Activated CD8-positive, alpha-beta memory T cell treated with anti-CD3 and anti-CD28 coated beads, Interleukin-2, amount 50 U/mL, for 24 hours (primary cell): Measurements from ENCODE around the gene CRYZ.

Source experiments
- DNase-seq: peaks from one replicate; pipeline ENCODE4 v3.0.0-alpha.2; 2020; ENCODE audit errors: extremely low read depth

The CRYZ gene

DNA sequence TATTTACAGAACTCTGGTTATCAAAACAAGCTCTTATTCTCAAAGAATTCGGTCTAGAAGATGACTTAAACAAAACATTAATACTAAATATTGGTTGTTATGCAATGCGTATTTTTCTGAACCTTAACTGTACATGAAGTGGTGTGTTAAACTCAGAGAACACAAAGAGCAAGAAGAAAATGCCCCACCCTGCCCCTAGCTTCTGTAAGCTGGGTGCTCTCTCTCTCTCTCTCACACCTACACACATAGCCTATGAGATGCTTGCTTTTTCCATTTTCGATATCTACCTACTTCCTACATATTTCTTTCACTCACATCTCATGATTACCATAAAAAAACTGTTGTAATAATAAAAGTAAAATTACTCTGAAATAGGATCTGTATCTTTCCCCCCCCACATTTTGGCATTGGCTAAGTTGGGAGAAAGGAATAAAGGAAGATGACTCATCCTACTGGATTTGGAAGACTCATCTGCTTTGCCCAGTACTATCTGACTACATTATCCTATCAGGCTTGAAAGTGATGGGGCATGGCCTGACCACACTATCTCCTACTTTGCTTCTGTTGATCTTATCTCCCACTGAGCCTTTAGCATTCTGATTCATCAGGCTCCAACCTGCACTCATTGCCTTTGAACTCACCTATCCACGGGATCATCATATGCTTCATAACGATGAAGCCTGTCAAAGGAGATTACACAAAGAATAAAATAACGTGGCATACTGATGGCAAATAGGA is 2.9 kb downstream of the CRYZ start:
- DNase-seq: no peak

DNA sequence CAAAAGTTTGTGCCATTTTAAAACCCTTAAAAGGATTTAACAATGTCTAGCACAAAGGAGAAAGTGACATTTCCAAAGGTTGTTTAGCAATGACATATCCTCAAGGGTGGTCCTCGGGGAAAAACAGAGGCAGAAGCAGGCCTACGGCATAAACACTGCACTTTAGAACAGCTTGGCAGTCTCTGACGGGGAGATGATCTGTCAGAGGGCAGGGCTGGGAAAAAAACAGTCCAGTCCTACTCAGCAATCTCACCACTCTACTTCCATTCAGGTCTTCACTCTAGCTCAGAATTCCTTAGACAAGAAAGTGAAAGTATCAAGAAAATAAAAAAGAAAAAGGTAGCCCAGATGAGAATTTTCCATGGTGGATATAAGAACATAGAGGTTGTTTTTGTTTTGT is 4.1 kb downstream of the CRYZ start:
- DNase-seq: no peak

DNA sequence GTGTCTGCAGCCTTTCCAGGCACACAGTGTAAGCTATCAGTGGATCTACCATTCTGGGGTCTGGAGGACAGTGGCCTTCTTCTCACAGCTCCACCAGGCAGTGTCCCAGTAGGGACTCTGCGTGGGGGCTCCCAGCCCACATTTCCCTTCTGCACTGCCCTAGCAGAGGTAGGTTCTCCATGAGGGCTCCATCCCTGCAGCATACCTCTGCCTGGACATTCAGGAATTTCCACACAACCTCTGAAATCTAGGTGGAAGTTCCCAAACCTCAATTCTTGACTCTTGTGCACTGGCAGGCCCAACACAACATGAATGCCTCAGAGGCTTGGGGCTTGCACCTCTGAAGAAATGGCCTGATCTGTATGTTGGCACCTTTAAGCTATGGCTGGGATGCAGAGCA is 6.8 kb downstream of the CRYZ start:
- DNase-seq: no peak

DNA sequence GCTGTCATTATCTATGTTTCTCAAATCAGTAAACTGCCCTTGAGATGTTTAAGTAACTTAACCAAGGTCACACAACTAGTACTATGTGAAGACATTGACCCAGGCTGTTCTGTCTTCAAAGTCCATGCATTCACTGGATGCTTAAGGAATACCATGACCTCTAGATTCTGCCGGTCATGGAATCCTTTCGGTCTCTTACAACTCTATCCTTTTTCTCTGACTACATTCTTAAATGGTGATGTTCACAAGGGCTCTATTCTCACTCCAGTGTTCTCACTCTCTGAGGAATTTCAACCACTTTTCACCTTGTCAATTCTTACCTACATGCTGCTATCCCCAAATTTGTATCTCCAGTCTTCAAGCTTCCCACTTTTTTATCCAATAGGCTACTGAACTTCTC is 15.2 kb downstream of the CRYZ start:
- no peak for DNase-seq

DNA sequence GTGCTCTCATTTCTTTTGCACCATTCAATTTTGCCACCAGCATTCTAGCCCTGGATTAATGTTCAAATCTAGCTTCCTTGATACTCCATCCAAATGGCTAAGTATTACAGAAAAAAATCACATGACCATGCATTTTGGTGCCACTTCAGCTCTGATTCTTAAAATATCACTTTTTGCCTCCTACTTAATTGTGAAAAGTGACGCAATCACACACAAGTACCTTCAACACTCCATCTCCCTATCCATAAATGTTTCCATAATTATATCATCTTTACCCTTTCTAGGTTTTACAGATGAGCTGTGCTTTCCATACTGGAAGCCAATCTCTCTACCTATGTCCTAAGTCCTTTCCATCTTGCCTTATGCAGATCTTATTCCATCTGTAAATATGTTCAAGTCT is 16.0 kb downstream of the CRYZ start:
- DNase-seq: no peak

DNA sequence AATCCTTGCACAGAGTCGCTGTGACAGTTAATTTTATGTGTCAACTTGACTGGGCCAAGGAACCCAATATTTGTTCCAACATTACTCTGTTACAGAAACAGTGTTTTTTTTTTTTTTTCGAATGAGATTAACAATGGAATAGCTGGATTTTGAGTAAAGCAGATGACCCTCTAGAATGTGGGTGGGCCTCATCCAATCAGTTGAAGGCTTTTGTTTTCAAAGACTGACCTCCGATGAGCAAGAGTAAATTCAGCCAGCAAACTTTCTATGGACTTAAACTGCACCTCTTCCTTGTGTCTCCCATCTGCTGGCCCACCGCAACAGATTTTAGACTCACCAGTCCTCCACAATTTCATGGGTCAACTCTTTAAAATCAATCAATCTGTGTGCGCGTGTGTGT is 17.0 kb downstream of the CRYZ start:
- DNase-seq: no peak

DNA sequence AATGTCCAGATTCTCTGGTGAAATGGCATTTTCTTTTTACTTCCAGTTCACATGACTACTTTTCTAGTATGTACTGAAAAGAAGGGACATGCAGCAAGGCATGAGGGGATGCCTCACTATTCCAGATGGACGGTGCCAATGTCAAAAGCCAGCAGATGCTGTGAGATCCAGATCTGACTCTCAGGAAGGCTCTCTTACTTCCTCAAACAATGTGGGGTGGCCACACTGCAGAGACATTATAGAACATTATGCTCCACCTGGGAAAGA is 17.7 kb downstream of the CRYZ start:
- DNase-seq: no peak

- no peak for DNase-seq
These were observed 18.2 kb downstream of the CRYZ start for GRCh38 chr1:74714429-74715235.

- no peak for DNase-seq
These were observed 19.0 kb downstream of the CRYZ start for GRCh38 chr1:74713849-74714248.

- no peak for DNase-seq
These were observed 20.0 kb downstream of the CRYZ start for GRCh38 chr1:74712881-74713280.

- DNase-seq: no peak
These were observed 29.3 kb downstream of the CRYZ start for GRCh38 chr1:74703386-74704182.

GRCh38 chr1:74699331-74699730 is 33.5 kb downstream of the CRYZ start:
- no peak for DNase-seq

DNA sequence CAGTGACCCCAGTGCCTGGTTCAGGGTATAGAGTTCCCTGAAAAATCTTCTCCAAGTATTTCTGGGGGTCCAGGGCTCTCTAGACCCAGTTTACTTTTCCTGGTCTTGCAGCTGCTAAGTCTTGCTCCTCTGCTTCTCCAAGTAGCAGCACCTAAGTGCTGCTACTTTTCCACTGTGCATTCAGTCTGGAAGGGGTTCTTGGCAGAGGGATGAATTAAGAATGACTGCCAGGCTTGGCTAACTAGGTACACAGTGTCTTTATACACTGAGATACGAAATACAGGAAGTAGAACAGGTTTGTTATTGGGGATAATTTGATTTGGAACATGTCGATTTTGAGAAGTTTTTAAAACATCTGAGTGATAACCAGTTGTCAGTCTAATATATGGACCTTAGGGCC is 35.0 kb downstream of the CRYZ start:
- DNase-seq: no peak

GRCh38 chr1:74693473-74693872 is 39.4 kb downstream of the CRYZ start:
- DNase-seq: no peak

GRCh38 chr1:74690909-74691308 is 41.9 kb downstream of the CRYZ start:
- no peak for DNase-seq

GRCh38 chr1:74690364-74690696 is 42.5 kb downstream of the CRYZ start:
- no peak for DNase-seq

DNA sequence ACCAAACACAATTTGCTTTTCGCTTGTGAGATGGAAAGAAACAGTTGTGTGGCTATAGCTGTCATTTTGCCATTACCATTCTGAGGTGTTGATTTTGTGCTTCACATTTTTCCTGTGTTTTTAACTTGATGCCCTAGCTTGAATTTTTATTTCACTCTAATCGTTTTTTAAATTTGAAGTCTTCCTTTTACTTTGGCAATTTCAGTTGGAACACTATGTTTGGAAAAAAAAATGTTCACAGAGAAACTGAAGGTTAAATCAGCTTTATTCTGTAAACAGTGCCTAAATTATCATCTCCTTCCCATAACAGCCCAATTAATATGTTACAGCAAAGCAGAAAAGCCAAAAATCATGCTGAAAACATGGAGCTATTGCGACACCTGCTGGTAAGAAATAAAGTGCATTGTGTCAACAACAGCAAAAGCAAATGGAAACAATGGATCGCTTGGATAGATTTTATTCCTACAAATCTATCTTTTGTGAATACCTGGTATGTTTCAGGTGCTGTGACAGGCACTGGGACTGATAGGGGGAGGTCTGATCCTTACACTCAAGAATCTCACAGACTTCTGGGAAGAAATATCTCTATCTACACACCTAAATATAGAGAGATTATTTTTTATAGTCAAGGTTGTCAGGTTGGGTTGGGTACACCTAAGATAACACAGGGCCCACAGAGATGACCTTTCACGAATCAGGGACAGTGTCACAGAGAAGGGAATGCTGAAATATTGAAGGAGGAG is 43.1 kb downstream of the CRYZ start:
- peak; percentile 14 for DNase-seq

DNA sequence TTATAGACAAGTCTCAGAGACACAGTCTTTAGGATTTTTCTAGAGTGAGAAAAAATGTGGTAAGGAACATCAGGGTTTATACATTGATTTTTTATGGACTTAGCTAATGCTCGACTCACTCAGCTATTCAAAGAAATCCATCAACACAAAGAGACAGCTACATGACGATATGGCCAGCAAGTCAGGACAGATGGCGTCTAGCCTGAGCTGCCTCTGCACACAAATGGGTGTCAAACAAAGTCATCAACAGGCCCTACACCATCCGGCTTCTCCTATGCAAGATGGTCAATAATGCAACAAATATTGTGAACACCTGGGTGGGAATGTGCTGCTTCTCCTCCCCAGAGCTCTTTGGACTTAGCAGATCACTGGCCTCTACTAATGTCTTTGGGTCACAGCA is 45.9 kb downstream of the CRYZ start:
- no peak for DNase-seq

- no peak for DNase-seq
These were observed 48.5 kb downstream of the CRYZ start for GRCh38 chr1:74684301-74684700.

DNA sequence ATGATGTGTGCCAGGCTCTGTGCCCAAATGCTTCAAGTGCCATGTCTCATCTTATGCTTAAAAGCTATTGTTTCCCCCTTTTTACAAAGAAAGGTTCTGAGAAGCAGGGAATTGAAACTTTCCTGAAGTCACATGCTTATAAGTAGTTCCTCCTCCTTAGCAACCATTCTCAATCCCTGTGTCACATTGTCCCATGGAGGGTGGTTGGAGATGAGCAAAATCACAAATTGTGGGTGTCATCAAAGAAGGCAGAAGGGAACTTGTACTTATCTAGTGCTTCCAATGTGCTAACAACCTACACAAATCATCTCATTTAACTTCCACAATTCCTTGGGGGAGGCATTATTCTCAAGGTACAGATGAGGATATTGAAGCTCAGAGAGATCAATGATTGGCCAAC is 49.2 kb downstream of the CRYZ start:
- DNase-seq: no peak

GRCh38 chr1:74681851-74682250 is 51.0 kb downstream of the CRYZ start:
- no peak for DNase-seq

- no peak for DNase-seq
These were observed 51.4 kb downstream of the CRYZ start for GRCh38 chr1:74681449-74681848.
